ENCODE results near the gene GJC2.

Gene GJC2

GRCh38 chr1:228150120-228150460 lies 360 bp downstream of the GJC2 start:
- no peak for TF ChIP-seq USF1 (IDR thresholded peaks at IDR 0.05)
- no peak for TF ChIP-seq TAF1 (IDR thresholded peaks at IDR 0.05; ENCODE audit: low read depth)
- no peak for TF ChIP-seq EP300 (IDR thresholded peaks at IDR 0.05; ENCODE audit: borderline replicate concordance)
- TF ChIP-seq TEAD4 (IDR thresholded peaks at IDR 0.05): no peak
- no peak for TF ChIP-seq TCF12 (IDR thresholded peaks at IDR 0.05; ENCODE audit: low read depth)
- no peak for TF ChIP-seq REST (IDR thresholded peaks at IDR 0.05; ENCODE audit: low read depth)
- TF ChIP-seq YY1 (IDR thresholded peaks at IDR 0.05; ENCODE audit: low read depth): no peak
- TF ChIP-seq RAD21 (IDR thresholded peaks at IDR 0.05; ENCODE audit: low read depth): no peak
- TF ChIP-seq CEBPB (IDR thresholded peaks at IDR 0.05): no peak

- no peak for TF ChIP-seq REST (IDR thresholded peaks at IDR 0.05; ENCODE audit: low read depth)
- TF ChIP-seq TAF1 (IDR thresholded peaks at IDR 0.05; ENCODE audit: low read depth): no peak
- no peak for TF ChIP-seq CREB1 (IDR thresholded peaks at IDR 0.05; ENCODE audit: low read depth)
- TF ChIP-seq EGR1 (IDR thresholded peaks at IDR 0.05): no peak
- no peak for TF ChIP-seq RAD21 (IDR thresholded peaks at IDR 0.05; ENCODE audit: low read depth)
- TF ChIP-seq TCF12 (IDR thresholded peaks at IDR 0.05; ENCODE audit: low read depth): no peak
- no peak for TF ChIP-seq ZBTB7A (IDR thresholded peaks at IDR 0.05; ENCODE audit: low read depth)
- TF ChIP-seq YY1 (IDR thresholded peaks at IDR 0.05; ENCODE audit: low read depth): no peak
- no peak for TF ChIP-seq CEBPB (IDR thresholded peaks at IDR 0.05)
- TF ChIP-seq TEAD4 (IDR thresholded peaks at IDR 0.05): no peak
- no peak for TF ChIP-seq USF1 (IDR thresholded peaks at IDR 0.05)
- no peak for TF ChIP-seq MAX (IDR thresholded peaks at IDR 0.05)
- TF ChIP-seq FOXM1 (IDR thresholded peaks at IDR 0.05; ENCODE audit: borderline replicate concordance, low read depth): no peak
- no peak for TF ChIP-seq NFIC (IDR thresholded peaks at IDR 0.05)
Measured at GRCh38 chr1:228150461-228151179, 890 bp downstream of the GJC2 start.

GRCh38 chr1:228151180-228151925 lies 1.6 kb downstream of the GJC2 start:
- no peak for TF ChIP-seq USF1 (IDR thresholded peaks at IDR 0.05)
- TF ChIP-seq MAX (IDR thresholded peaks at IDR 0.05): no peak
- no peak for TF ChIP-seq TCF12 (IDR thresholded peaks at IDR 0.05; ENCODE audit: low read depth)
- no peak for TF ChIP-seq CEBPB (IDR thresholded peaks at IDR 0.05)

GRCh38 chr1:228152097-228152917 lies 2.6 kb downstream of the GJC2 start:
- TF ChIP-seq USF1 (IDR thresholded peaks at IDR 0.05): no peak
- TF ChIP-seq CREB1 (IDR thresholded peaks at IDR 0.05; ENCODE audit: low read depth): no peak
- no peak for TF ChIP-seq TAF1 (IDR thresholded peaks at IDR 0.05; ENCODE audit: low read depth)
- TF ChIP-seq REST (IDR thresholded peaks at IDR 0.05; ENCODE audit: low read depth): no peak
- no peak for TF ChIP-seq EGR1 (IDR thresholded peaks at IDR 0.05)
- no peak for TF ChIP-seq MAX (IDR thresholded peaks at IDR 0.05)
- TF ChIP-seq ZBTB7A (IDR thresholded peaks at IDR 0.05; ENCODE audit: low read depth): no peak
- no peak for TF ChIP-seq TEAD4 (IDR thresholded peaks at IDR 0.05)
